H1 (cell line): ENCODE data around the gene CTSL. TPM values are rescaled to one million over a fixed set of nuclear protein-coding genes. Genes with fewer than 3 reads are reported as not detected.

Experiments
- CTCF ChIA-PET: fragments of 300-600 bp; sonication (Branson Sonifier 250); formaldehyde crosslinking; loops from one replicate; lab custom pipeline; 2021; ENCODE audit not compliant: partially characterized antibody; lab: Charles Lee
- POLR2A ChIA-PET: fragments of 300-600 bp; sonication (Branson Sonifier 250); formaldehyde crosslinking; loops from one replicate; lab custom pipeline; 2021; ENCODE audit warnings: inconsistent platforms; ENCODE audit not compliant: partially characterized antibody; lab: Charles Lee
- DNase-seq, 2 experiments: peaks; one replicate each; pipeline versions ENCODE4 v3.0.0 to v3.0.0-alpha.2; 2010 to 2022; ENCODE audit warnings: low spot score in 2 of 2, low read depth in 1 of 2, mixed read lengths in 1 of 2
- FAIRE-seq: peaks from 2 replicates; lab custom pipeline; 2011; peaks lifted over from hg19 to GRCh38; lab: Jason Lieb, UNC
- H2AFZ ChIP-seq: 2 replicates; pipeline ENCODE4 v1.8.1; 2012; ENCODE audit warnings: low read length, inconsistent platforms
- H2AK5ac ChIP-seq: 2 replicates; pipeline ENCODE4 v1.6.1; 2013; ENCODE audit warnings: low read depth, low read length
- H2BK120ac ChIP-seq: replicated peaks from 2 replicates; pipeline ENCODE3; 2013; ENCODE audit warnings: low read depth, low read length, inconsistent platforms
- H2BK12ac ChIP-seq: 2 replicates; pipeline ENCODE4 v1.6.1; 2013; ENCODE audit warnings: low read depth, low read length
- H2BK15ac ChIP-seq: 2 replicates; pipeline ENCODE4 v1.6.1; 2013; ENCODE audit warnings: low read length
- H2BK20ac ChIP-seq: 2 replicates; pipeline ENCODE4 v1.6.1; 2013; ENCODE audit warnings: low read length
- H2BK5ac ChIP-seq: 2 replicates; pipeline ENCODE4 v1.6.1; 2013; ENCODE audit warnings: low read depth, low read length
- H3K14ac ChIP-seq: 2 replicates; pipeline ENCODE4 v1.6.1; 2013; ENCODE audit warnings: inconsistent platforms; ENCODE audit not compliant: insufficient read length
- H3K18ac ChIP-seq: 2 replicates; pipeline ENCODE4 v1.6.1; 2013; ENCODE audit warnings: low read length; ENCODE audit errors: extremely low read depth
- H3K23ac ChIP-seq: 2 replicates; pipeline ENCODE4 v1.6.1; 2013; ENCODE audit warnings: inconsistent platforms; ENCODE audit not compliant: insufficient read length
- H3K23me2 ChIP-seq: 2 replicates; pipeline ENCODE4 v1.6.1; 2013; ENCODE audit warnings: low read depth, low read length
- H3K27ac ChIP-seq: 2 replicates; pipeline ENCODE4 v1.6.1; 2011; ENCODE audit warnings: low read depth, low read length, inconsistent platforms
- H3K27me3 ChIP-seq, 4 experiments: replicated peaks in 1 of 4; 1 replicate in 1 of 4; 2 replicates in 3 of 4; pipeline versions ENCODE4 v1.6.1 to v1.8.1; 2011 to 2013; ENCODE audit warnings: low read length in 3 of 4, mild to moderate bottlenecking in 3 of 4, inconsistent platforms in 2 of 4, mixed read lengths in 2 of 4, moderate library complexity in 1 of 4; ENCODE audit not compliant: control insufficient read depth in 3 of 4, insufficient read depth in 3 of 4; ENCODE audit errors: extremely low read depth in 1 of 4
- H3K36me3 ChIP-seq, 4 experiments: 2 replicates each; pipeline versions ENCODE4 v1.6.1 to v1.8.1; 2011 to 2013; ENCODE audit warnings: mild to moderate bottlenecking in 4 of 4, low read length in 3 of 4, moderate library complexity in 2 of 4, control low read depth in 1 of 4, inconsistent platforms in 1 of 4; ENCODE audit not compliant: insufficient read depth in 4 of 4, control insufficient read depth in 2 of 4
- H3K4ac ChIP-seq: replicated peaks from 2 replicates; pipeline ENCODE3; 2013; ENCODE audit warnings: low read length, low read depth, mixed read lengths, inconsistent platforms; ENCODE audit not compliant: insufficient read length
- H3K4me1 ChIP-seq, 4 experiments: replicated peaks in 1 of 4; 1 replicate in 1 of 4; 2 replicates in 3 of 4; pipeline versions ENCODE4 v1.6.1 to v1.8.1; 2011 to 2013; ENCODE audit warnings: low read length in 3 of 4, inconsistent platforms in 2 of 4, mixed read lengths in 1 of 4; ENCODE audit not compliant: insufficient read depth in 4 of 4, control insufficient read depth in 3 of 4
- H3K4me2 ChIP-seq, 2 experiments: 2 replicates each; pipeline versions ENCODE4 v1.6.1 to v1.8.1; 2011 to 2013; ENCODE audit warnings: low read depth in 2 of 2, low read length in 2 of 2, control low read depth in 1 of 2, inconsistent platforms in 1 of 2, mild to moderate bottlenecking in 1 of 2; ENCODE audit not compliant: insufficient read depth in 1 of 2
- H3K4me3 ChIP-seq, 4 experiments: fragments of 200-600, 300-600 bp in 1 of 4; sonication (generic), shearing (Covaris generic), sonication (Bioruptor Twin) in 1 of 4; 2 replicates each; pipeline versions ENCODE4 v1.5.1 to v1.8.1; 2011 to 2016; ENCODE audit warnings: low read length in 4 of 4, low read depth in 3 of 4, control low read depth in 2 of 4, inconsistent platforms in 2 of 4, mild to moderate bottlenecking in 2 of 4, mixed read lengths in 1 of 4, moderate library complexity in 1 of 4; ENCODE audit not compliant: insufficient read depth in 2 of 4; ENCODE audit errors: extremely low read depth in 1 of 4
- H3K56ac ChIP-seq: replicated peaks from 2 replicates; pipeline ENCODE3; 2013; ENCODE audit warnings: low read depth, mild to moderate bottlenecking, mixed read lengths, low read length, inconsistent platforms; ENCODE audit not compliant: insufficient read length
- H3K79me1 ChIP-seq: 2 replicates; pipeline ENCODE4 v1.6.1; 2013; ENCODE audit warnings: low read depth, low read length, control low read depth
- H3K79me2 ChIP-seq, 2 experiments: 2 replicates each; pipeline versions ENCODE4 v1.6.1 to v1.8.1; 2012 to 2013; ENCODE audit warnings: low read length in 2 of 2, mild to moderate bottlenecking in 2 of 2, inconsistent platforms in 1 of 2; ENCODE audit not compliant: insufficient read depth in 2 of 2, control insufficient read depth in 1 of 2
- H3K9ac ChIP-seq, 4 experiments: replicated peaks in 1 of 4; 1 replicate in 1 of 4; 2 replicates in 3 of 4; pipeline versions ENCODE4 v1.6.1 to v1.8.1; 2011 to 2013; ENCODE audit warnings: low read depth in 3 of 4, low read length in 3 of 4, control low read depth in 2 of 4, mild to moderate bottlenecking in 2 of 4, moderate library complexity in 2 of 4, inconsistent platforms in 1 of 4; ENCODE audit errors: extremely low read depth in 1 of 4
- H3K9me3 ChIP-seq, 2 experiments: 2 replicates each; pipeline versions ENCODE4 v1.6.1 to v1.8.1; 2012 to 2013; ENCODE audit warnings: mild to moderate bottlenecking in 2 of 2, moderate library complexity in 2 of 2, control low read depth in 1 of 2, inconsistent platforms in 1 of 2, low read depth in 1 of 2, low read length in 1 of 2, mixed read lengths in 1 of 2; ENCODE audit not compliant: insufficient read depth in 2 of 2
- H4K20me1 ChIP-seq, 2 experiments: replicated peaks in 1 of 2; 2 replicates each; pipeline versions ENCODE3 to v1.8.1; 2011 to 2013; ENCODE audit warnings: inconsistent platforms in 2 of 2, low read length in 2 of 2, mild to moderate bottlenecking in 1 of 2; ENCODE audit not compliant: insufficient read depth in 2 of 2, control insufficient read depth in 1 of 2
- H4K5ac ChIP-seq: 2 replicates; pipeline ENCODE4 v1.6.1; 2013; ENCODE audit warnings: low read length, low read depth, mixed read lengths, inconsistent platforms; ENCODE audit not compliant: insufficient read length
- H4K8ac ChIP-seq: 2 replicates; pipeline ENCODE4 v1.8.0; 2013; ENCODE audit warnings: mild to moderate bottlenecking, moderate library complexity, low read length, inconsistent platforms; ENCODE audit not compliant: insufficient read depth; ENCODE audit errors: extremely low read depth
- H4K91ac ChIP-seq: replicated peaks from 2 replicates; pipeline ENCODE3; 2013; ENCODE audit warnings: low read length, mixed read lengths, inconsistent platforms; ENCODE audit not compliant: insufficient read length
- CHD2 ChIP-seq: IDR thresholded peaks from 2 replicates; pipeline ENCODE4 v1.6.1; 2012; ENCODE audit warnings: low read length, improper control_type of control experiment
- CREB1 ChIP-seq: IDR thresholded peaks from 2 replicates; pipeline ENCODE4 v1.6.1; 2012; ENCODE audit warnings: inconsistent platforms
- POLR2A ChIP-seq, 2 experiments: IDR thresholded peaks; 1 replicate in 1 of 2; 2 replicates in 1 of 2; pipeline ENCODE4 v1.6.1; 2011; ENCODE audit warnings: low read depth in 2 of 2, low read length in 2 of 2, mild to moderate bottlenecking in 2 of 2; ENCODE audit errors: control extremely low read depth in 1 of 2
- SAP30 ChIP-seq: fragments of 300-600 bp; sonication (generic); IDR thresholded peaks from 2 replicates; pipeline ENCODE4 v1.7.1; 2012; ENCODE audit warnings: low read length, moderate library complexity, mild to moderate bottlenecking, inconsistent platforms; ENCODE audit not compliant: insufficient read depth, insufficient replicate concordance
- SIN3A ChIP-seq, 2 experiments: IDR thresholded peaks in 1 of 2; conservative IDR thresholded peaks in 1 of 2; 2 replicates each; pipeline ENCODE4 v1.6.1; 2011 to 2012; ENCODE audit warnings: low read length in 2 of 2, improper control_type of control experiment in 1 of 2, low read depth in 1 of 2, mild to moderate bottlenecking in 1 of 2
- WGBS, 2 experiments: shearing (Covaris generic) in 1 of 2; methylation state at CpG; one replicate each; pipeline versions ENCODE4 v1.1.6 to v1.1.7; 2013 to 2015; ENCODE audit warnings: low lambda C conversion rate in 2 of 2, mixed read lengths in 2 of 2, inconsistent platforms in 1 of 2, low coverage in 1 of 2, missing lambda C conversion rate in 1 of 2; ENCODE audit not compliant: insufficient replicate concordance in 2 of 2, insufficient coverage in 1 of 2, insufficient read length in 1 of 2; ENCODE audit errors: extremely low coverage in 1 of 2, missing lambda C conversion rate in 1 of 2; 5-methylcytosine and 5-hydroxymethylcytosine counted together
- polyA plus RNA-seq, 7 experiments: library from polyadenylated mRNA; depleted of rRNA in 3 of 7; stranded (reverse) in 5 of 7; unstranded in 2 of 7; fragments of >200 nt in 5 of 7; fragments of 200-250 nt in 2 of 7; gene quantifications; 1 replicate in 5 of 7; 2 replicates in 1 of 7; 4 replicates in 1 of 7; pipeline versions ENCODE4 v1.2.1 to v1.2.3, GENCODE V29; 2011 to 2013; ENCODE audit warnings: missing spikeins in 2 of 7, mixed read lengths in 2 of 7
- total RNA-seq: library from RNA; stranded (reverse); fragmentation: NEBNext Ultra II Directional; extraction: Animal tissue kit (Norgen Biotek cat#: 25700); gene quantifications from 2 replicates; pipeline ENCODE4 v1.2.1, GENCODE V29; 2021

Gene CTSL
- total and polyA plus RNA-seq, 2 of the 8 experiments (the other 6 are each of a cell fraction or from before 2014, with no cell fraction given) = 34.2 to 38.2 TPM

DNA sequence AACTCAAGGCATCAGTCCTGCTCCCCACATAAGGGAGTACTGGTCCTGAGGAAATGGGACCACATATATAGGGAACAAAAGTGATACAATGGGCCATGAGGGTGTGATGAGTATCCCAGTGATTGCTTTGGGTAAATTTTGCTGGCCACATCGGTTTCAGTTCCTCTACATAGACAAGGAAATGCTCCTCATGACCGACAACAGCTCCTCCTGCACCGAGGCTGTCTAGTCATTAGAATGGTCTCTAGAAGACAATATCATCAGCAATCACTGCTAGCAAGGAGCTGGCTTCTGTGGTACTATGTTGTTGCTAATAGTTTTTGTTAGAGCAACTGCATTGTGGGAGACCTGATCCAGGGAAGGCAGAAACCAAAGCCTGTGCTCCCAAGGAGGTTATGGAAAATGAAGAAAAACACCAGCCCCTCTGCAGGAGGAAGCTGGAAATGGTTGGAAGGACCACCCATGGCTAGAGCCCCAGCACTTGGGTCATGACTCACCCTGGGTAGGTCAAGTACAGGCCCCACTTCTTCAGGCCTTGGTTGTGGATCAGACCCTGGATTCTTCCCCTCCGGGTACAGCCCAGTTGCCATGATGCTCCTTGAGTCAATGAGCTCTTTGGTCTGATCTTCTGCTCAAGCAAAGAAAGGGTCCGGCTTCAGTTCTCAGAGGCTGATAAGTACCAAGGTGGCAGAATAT lies 3.4 kb upstream of the CTSL start:
- H3K23me2 ChIP-seq = peaks cover 5% of the 10 kb centered on the region
- H3K4ac ChIP-seq = no peak overlapping the region
- no peaks in the 10 kb centered on the region for H3K9me3 ChIP-seq
- no peak overlapping the region for H4K8ac ChIP-seq
- H2BK12ac ChIP-seq = no peak overlapping the region
- TF ChIP-seq CREB1 (no peak), CHD2 (no peak), SIN3A (conservative IDR thresholded peaks at IDR 0.05 in 1 of 2, IDR thresholded peaks at IDR 0.05 in 1 of 2; ENCODE audit: low read depth in 1 of 2, low read length in 2 of 2) (no peak), POLR2A (IDR thresholded peaks at IDR 0.05; ENCODE audit: control extremely low read depth in 1 of 2, low read depth in 2 of 2, low read length in 2 of 2) (no peak), SAP30 (no peak)
- no peak overlapping the region for H3K9ac ChIP-seq
- no peaks in the 10 kb centered on the region; a peak in 1 of 7 replicates for H3K27me3 ChIP-seq
- no peaks in the 10 kb centered on the region for H3K79me2 ChIP-seq
- CTCF ChIA-PET = interaction anchor here (0.9 to 8.7 kb wide), 5 partner anchors 41 to 425 kb away, joined by 3 to 67 read pairs (median 5); no protein-coding TSS in a partner anchor
- WGBS, 2 experiments = 92% methylated on average over 5 of the region's 5 CpGs; no CpG with 5 or more reads in 1 of the 2 experiments
- H2BK5ac ChIP-seq = no peak overlapping the region
- no peaks in the 10 kb centered on the region for H3K36me3 ChIP-seq
- no peaks in the 10 kb centered on the region for H4K20me1 ChIP-seq
- no peak overlapping the region for H2BK120ac ChIP-seq
- H3K23ac ChIP-seq = no peak overlapping the region
- DNase-seq = no peak
- no peaks in the 10 kb centered on the region; the same call in 1 of the 2 replicates for H3K79me1 ChIP-seq
- no peak overlapping the region for H3K27ac ChIP-seq
- no peak overlapping the region for H2BK15ac ChIP-seq
- H3K4me3 ChIP-seq = no peak overlapping the region
- no peak overlapping the region for H3K18ac ChIP-seq
- no peak overlapping the region for H2AK5ac ChIP-seq
- no peak overlapping the region for H3K56ac ChIP-seq
- H4K91ac ChIP-seq = no peak overlapping the region
- no peak overlapping the region for H4K5ac ChIP-seq
- H3K14ac ChIP-seq = no peak overlapping the region
- H3K4me2 ChIP-seq = no peak overlapping the region
- POLR2A ChIA-PET = interaction anchor here (0.9 to 1.4 kb wide), 2 partner anchors 10 to 21 kb away, joined by 3 to 4 read pairs; no protein-coding TSS in a partner anchor
- FAIRE-seq = no peak
- no peak overlapping the region for H2BK20ac ChIP-seq
- H3K4me1 ChIP-seq = no peaks in the 10 kb centered on the region; a peak in 3 of 7 replicates
- H2AFZ ChIP-seq = no peak overlapping the region
